Adipocyte (in vitro differentiated cells): ENCODE measurements around the gene KIRREL1.

Source experiments
- DNase-seq: peaks from one replicate; pipeline ENCODE4 v3.0.0-alpha.2; 2015; ENCODE audit warnings: low read depth
- H3K27me3 ChIP-seq: replicated peaks from 2 replicates; pipeline ENCODE4 v1.7.0; 2013; ENCODE audit warnings: mild to moderate bottlenecking, low read length, moderate library complexity; ENCODE audit not compliant: control insufficient read depth, insufficient read depth
- H3K36me3 ChIP-seq: 2 replicates; pipeline ENCODE4 v1.7.0; 2013; ENCODE audit warnings: low read length, mild to moderate bottlenecking, moderate library complexity; ENCODE audit not compliant: control insufficient read depth, insufficient read depth, severe bottlenecking
- H3K4me1 ChIP-seq: 2 replicates; pipeline ENCODE4 v1.7.0; 2013; ENCODE audit warnings: mild to moderate bottlenecking, low read length, moderate library complexity; ENCODE audit not compliant: control insufficient read depth, insufficient read depth
- H3K4me3 ChIP-seq: 2 replicates; pipeline ENCODE4 v1.7.0; 2013; ENCODE audit warnings: mild to moderate bottlenecking, low read length, moderate library complexity
- H3K9ac ChIP-seq: 2 replicates; pipeline ENCODE4 v1.7.0; 2013; ENCODE audit warnings: mild to moderate bottlenecking, low read length, moderate library complexity
- H3K9me3 ChIP-seq: 2 replicates; pipeline ENCODE4 v1.7.0; 2013; ENCODE audit warnings: mild to moderate bottlenecking, low read length, moderate library complexity; ENCODE audit not compliant: control insufficient read depth

Gene KIRREL1

DNA sequence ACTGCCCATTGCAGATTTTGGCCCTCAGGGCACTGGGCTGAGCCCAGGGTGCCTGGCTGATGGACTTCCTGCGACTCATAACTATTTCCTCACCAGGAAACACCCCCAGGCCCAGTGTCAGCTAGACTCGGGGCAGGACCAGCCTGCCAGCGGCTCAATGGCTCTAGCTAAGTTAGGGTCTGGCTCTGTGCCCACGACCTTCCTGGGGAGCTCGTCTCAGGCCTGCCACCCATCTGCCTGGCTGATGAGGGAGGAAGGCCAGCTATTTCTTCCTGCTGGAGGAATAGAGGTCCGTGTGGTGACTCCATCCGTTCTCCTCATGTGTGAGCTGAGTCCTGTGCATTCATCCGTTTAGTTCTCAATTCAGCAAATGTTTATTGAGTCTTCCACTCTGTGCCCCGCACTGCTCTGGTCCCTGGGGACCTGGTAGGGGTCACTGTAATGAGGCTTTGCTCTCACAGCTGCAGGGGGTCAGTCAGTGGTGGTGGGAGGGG, 44.5 kb downstream of the KIRREL1 start:
- H3K36me3 ChIP-seq, result peaks cover 4% of the 10 kb centered on the region
- H3K27me3 ChIP-seq, result no peaks in the 10 kb centered on the region
- peak; percentile 69 for DNase-seq
- H3K9me3 ChIP-seq, result no peaks in the 10 kb centered on the region
- no peak overlapping the region for H3K4me3 ChIP-seq
- peaks cover 43% of the 10 kb centered on the region for H3K4me1 ChIP-seq
- peak overlapping the region; percentile 18 for H3K9ac ChIP-seq

DNA sequence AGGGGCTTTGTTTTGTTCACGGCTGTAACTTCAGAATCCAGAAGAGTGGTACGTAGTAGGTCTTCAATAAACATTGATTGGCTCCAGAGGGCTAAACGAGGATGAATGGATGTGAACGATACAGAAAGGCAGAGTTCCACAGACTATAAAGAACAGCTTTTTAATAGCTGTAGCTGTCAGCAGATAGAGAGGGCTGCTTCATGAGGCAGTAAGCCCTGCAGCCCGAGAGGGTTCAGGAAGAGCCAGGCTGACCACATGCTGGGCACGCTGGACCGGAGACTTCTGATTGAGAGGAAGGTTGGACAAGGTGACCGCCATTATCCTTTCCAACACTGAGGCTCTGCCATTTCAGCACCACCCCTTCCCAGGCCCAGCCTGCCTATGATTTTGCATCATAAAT, 45.3 kb downstream of the KIRREL1 start:
- no peak overlapping the region for H3K9ac ChIP-seq
- H3K4me3 ChIP-seq, result no peak overlapping the region
- H3K9me3 ChIP-seq, result no peaks in the 10 kb centered on the region
- no peak for DNase-seq
- no peaks in the 10 kb centered on the region for H3K27me3 ChIP-seq
- H3K4me1 ChIP-seq, result peaks cover 49% of the 10 kb centered on the region
- no peaks in the 10 kb centered on the region for H3K36me3 ChIP-seq

DNA sequence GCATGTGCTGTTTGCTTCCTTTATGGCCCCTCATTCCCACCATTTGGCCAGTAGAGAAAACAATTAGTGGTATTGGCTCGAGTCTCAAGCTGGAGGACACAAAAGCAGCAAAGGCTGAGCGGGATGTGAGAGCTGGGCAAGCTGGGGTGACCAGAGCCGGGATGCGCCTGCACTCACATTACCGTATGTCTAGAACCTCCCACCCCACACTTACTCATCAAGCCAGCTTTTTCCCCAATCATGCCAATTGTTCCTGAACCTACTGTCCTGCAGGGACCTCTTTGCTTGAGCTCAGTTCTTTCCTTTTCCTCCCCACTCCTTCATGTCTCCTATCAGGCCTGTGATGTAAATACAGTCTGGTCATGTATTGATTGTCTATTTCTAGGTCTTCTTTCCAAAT, 45.9 kb downstream of the KIRREL1 start:
- no peaks in the 10 kb centered on the region for H3K36me3 ChIP-seq
- H3K9me3 ChIP-seq, result no peaks in the 10 kb centered on the region
- DNase-seq, result no peak
- peaks cover 49% of the 10 kb centered on the region for H3K4me1 ChIP-seq
- no peaks in the 10 kb centered on the region for H3K27me3 ChIP-seq
- no peak overlapping the region for H3K4me3 ChIP-seq
- no peak overlapping the region for H3K9ac ChIP-seq

DNA sequence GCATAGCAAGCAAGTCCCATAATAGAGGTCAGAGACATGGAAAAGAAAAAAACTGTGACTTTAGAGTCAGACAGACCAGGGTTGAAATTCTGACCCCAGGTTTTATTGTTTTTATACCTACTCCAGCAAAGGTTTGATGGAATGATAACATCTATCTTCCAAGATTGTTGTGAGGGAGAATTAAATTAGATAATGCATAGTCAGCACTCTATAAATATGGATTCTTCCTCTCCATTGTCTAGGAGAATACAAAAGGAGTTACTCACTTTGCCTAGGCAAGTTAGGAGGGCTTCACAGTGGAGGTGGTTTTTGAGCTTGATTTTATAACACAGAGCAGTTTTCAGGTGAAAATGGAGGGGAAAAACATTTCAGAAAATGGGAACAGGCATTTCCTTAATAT, 46.9 kb downstream of the KIRREL1 start:
- Histone ChIP-seq H3K9me3 (no peaks in the 10 kb centered on the region), H3K4me1 (peaks cover 55% of the 10 kb centered on the region), H3K27me3 (no peaks in the 10 kb centered on the region), H3K9ac (no peak overlapping the region), H3K36me3 (no peaks in the 10 kb centered on the region), H3K4me3 (no peak overlapping the region)
- no peak for DNase-seq

DNA sequence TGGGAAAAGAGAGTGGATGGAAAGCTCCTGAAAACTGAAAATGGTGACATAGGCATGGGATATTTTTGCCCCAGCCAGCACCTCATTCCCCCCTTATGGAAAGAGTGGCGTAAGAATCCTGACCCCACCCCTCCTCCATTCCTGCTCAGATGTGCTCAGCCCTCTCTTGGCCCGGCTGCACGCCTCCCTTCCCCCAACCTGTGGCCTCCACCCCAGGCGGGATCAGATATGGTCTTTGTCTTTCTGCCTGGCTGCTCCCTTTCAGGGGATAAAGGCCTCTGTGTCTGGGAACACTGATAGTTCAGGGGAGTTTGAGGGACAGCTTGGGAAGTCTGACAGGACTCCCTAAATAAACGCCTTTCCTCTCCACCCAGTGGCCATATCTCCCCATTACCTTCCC, 49.8 kb downstream of the KIRREL1 start:
- no peak for DNase-seq
- peaks cover 58% of the 10 kb centered on the region for H3K4me1 ChIP-seq
- H3K27me3 ChIP-seq, result no peaks in the 10 kb centered on the region
- no peak overlapping the region for H3K4me3 ChIP-seq
- no peak overlapping the region for H3K9ac ChIP-seq
- no peaks in the 10 kb centered on the region for H3K9me3 ChIP-seq
- no peaks in the 10 kb centered on the region for H3K36me3 ChIP-seq

DNA sequence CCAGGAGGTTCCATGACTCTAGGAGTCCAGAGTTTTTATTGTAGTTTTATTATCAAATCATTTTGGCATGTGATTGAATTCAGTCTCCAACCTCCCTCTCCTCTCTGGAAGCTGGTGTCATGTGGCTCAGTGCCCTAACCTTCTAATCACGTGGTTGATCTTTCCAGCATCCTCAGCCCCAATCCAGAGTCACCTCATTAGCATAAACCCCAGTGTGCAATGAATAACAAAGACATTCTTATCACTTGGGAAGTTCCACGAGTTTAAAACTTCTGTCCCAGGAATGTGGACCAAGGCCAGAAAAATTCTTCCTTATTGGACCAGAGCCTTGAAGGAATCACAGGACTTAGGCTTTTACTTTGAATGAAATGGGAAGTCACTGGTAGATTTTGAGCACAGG, 52.2 kb downstream of the KIRREL1 start:
- Histone ChIP-seq H3K36me3 (peaks cover 4% of the 10 kb centered on the region), H3K27me3 (no peaks in the 10 kb centered on the region), H3K9me3 (no peaks in the 10 kb centered on the region), H3K9ac (no peak overlapping the region), H3K4me3 (no peak overlapping the region), H3K4me1 (peaks cover 50% of the 10 kb centered on the region)
- DNase-seq, result peak; percentile 40

DNA sequence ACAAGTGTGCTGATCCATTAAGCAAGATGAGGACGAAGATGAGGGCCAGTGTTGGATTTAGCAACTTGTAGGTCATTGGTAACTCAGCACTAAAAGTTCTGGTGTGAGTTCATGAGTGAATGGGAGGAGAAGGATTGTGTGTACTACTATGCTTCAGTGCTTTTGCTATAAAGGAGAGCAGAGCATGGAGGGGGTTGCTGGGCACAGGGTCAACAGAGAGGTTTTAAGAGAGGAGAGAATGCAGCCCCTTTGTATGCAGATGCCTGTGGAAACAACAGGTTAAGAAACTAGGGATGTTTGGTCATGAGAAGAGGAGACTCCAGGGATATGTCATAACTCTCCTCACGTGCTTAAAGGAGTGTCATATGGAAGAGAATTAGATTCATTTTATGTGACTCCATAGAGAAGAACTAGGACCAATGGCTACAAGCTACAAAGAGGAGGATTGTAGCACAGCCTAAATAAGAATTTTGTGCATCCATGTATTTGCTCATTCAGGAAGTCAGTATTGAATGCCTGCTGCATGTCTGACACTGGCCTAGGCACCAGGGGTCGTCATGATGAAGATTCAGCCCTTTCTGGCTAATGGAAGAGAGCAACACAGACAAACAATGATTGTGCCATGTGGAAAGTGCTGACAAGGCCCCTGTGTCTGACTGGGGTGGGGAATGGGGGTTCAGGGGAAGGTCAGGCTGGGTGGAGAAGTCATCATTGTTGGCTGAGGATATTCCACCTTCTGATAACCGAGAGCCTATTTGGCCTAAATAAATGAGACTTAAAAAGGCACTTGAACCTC, 53.5 kb downstream of the KIRREL1 start:
- Histone ChIP-seq H3K9ac (no peak overlapping the region), H3K4me1 (peaks cover 50% of the 10 kb centered on the region), H3K9me3 (no peaks in the 10 kb centered on the region), H3K36me3 (peaks cover 16% of the 10 kb centered on the region), H3K27me3 (no peaks in the 10 kb centered on the region), H3K4me3 (no peak overlapping the region)
- DNase-seq, result no peak

DNA sequence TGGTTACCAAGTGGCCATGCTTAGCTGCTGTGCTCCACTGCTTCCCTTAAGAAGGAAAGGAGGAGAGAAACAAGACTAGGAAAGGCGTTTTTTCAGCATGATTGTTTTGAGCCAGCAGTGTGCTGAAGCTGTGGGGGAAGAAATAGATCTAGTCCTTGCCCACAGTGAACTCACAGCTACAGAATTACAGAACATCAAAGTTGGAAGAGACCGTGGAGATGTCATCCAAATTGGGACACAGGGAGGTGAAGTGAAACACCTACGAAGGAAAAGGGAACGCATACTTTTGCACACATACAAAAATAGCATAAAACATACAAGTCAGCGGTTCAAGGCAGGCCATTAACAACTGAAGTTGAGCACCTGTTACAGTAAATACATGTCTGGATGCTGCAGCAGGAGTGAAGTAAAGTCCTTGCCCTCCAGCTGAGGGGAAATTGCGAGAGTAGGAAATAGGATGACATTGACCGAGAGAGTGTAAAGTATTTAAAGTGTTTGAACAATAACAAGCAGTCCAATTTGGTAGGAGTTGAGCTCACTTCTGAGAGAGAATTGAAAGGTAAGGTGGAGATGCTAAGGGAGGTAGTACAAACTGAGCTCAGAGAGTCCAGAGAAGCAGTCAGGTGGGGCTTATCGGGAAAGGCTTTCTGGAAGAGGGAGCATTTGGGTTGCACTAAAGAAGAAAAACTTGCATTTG, 55.1 kb downstream of the KIRREL1 start:
- Histone ChIP-seq H3K9ac (no peak overlapping the region), H3K9me3 (no peaks in the 10 kb centered on the region), H3K4me3 (no peak overlapping the region), H3K4me1 (peaks cover 52% of the 10 kb centered on the region), H3K27me3 (no peaks in the 10 kb centered on the region), H3K36me3 (peaks cover 20% of the 10 kb centered on the region)
- no peak for DNase-seq

DNA sequence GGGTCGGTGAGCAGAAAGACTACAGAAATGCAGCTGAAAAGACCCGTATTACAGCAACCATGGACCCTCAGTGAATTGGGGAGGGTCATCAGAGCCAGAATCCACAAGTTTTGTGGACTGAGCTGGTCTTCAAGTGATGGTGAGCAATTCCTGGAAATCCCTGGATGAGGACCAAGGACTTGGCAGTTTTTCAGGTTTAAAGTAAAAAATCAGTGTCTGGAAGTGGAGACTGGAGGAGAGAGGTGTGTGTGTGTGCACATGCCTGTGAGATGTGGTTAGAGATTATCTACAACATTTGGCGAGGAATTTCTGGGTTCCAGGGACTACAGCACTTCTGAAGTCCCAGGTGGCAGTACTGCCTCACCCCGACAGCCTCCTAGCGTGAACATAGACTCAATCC, 56.4 kb downstream of the KIRREL1 start:
- Histone ChIP-seq H3K4me3 (no peak overlapping the region), H3K9ac (no peak overlapping the region), H3K4me1 (peaks cover 51% of the 10 kb centered on the region), H3K36me3 (peaks cover 27% of the 10 kb centered on the region), H3K27me3 (no peaks in the 10 kb centered on the region), H3K9me3 (no peaks in the 10 kb centered on the region)
- peak; percentile 25 for DNase-seq

DNA sequence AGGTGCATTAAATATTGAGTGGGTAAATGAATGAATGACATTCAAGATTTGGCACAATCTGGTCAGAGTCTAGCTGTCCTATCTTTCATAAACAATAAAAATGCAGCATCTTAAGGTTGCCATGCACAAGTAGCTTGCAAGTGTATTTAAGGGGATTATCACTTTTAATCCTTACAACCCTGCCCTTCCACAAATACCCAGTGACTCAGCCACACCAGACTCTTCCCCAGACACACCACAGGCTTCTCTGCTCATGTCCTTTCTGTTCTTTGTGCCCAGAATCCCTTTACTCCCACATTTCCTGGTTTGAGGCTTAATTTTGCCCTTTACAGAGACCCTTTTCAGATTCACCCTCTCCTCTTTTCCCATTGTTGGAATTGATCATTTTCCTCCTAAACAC, 59.8 kb downstream of the KIRREL1 start:
- H3K9ac ChIP-seq, result no peak overlapping the region
- no peak overlapping the region for H3K4me3 ChIP-seq
- peaks cover 18% of the 10 kb centered on the region for H3K4me1 ChIP-seq
- DNase-seq, result no peak
- peaks cover 47% of the 10 kb centered on the region for H3K36me3 ChIP-seq
- no peaks in the 10 kb centered on the region for H3K27me3 ChIP-seq
- H3K9me3 ChIP-seq, result no peaks in the 10 kb centered on the region

DNA sequence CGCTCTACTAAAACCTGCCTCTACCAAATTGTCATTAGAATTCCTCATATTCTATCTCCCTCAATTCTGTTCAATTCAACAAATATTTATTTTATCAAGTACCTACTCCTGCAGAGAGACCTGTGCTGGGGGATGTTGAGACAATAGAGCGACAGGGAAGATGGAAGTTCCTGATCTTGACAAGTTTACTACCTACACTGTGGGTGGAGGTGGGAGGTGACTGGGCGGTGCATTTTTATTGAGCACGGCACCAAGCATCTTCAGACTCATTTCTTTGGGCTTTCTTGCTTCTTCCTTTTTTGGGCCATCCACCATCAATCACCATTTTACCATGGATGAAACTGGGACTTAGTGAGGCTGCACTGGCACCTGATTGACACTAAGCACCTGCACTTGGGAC, 61.3 kb downstream of the KIRREL1 start:
- H3K9ac ChIP-seq, result no peak overlapping the region
- H3K9me3 ChIP-seq, result no peaks in the 10 kb centered on the region
- no peaks in the 10 kb centered on the region for H3K27me3 ChIP-seq
- H3K4me3 ChIP-seq, result no peak overlapping the region
- peaks cover 58% of the 10 kb centered on the region for H3K36me3 ChIP-seq
- no peak for DNase-seq
- H3K4me1 ChIP-seq, result peaks cover 13% of the 10 kb centered on the region
